Measurements from ENCODE around the gene OR2L5.

DNA sequence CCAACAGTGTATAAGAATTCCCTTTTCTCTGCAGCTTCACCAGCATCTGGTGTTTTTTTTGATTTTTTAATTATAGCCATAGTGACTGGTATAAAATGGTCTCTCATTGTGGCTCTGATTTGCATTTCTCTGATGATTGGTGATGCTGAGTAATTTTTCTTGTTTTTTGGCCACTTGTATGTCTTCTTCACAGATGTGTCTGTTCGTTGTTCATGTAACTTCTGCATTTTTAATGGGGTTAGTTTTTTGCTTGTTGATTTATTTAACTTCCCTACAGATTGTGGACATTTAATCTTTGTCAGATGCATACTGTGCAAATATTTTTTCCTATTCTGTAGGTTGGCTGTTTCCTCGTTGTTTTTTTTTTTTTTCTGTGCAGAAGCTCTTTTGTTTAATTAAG lies 20.5 kb upstream of the OR2L5 start:
- TF ChIP-seq, protein P1, sequence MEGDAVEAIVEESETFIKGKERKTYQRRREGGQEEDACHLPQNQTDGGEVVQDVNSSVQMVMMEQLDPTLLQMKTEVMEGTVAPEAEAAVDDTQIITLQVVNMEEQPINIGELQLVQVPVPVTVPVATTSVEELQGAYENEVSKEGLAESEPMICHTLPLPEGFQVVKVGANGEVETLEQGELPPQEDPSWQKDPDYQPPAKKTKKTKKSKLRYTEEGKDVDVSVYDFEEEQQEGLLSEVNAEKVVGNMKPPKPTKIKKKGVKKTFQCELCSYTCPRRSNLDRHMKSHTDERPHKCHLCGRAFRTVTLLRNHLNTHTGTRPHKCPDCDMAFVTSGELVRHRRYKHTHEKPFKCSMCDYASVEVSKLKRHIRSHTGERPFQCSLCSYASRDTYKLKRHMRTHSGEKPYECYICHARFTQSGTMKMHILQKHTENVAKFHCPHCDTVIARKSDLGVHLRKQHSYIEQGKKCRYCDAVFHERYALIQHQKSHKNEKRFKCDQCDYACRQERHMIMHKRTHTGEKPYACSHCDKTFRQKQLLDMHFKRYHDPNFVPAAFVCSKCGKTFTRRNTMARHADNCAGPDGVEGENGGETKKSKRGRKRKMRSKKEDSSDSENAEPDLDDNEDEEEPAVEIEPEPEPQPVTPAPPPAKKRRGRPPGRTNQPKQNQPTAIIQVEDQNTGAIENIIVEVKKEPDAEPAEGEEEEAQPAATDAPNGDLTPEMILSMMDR (IDR thresholded peaks at IDR 0.05): no peak
- no peak for TF ChIP-seq EZH2 (IDR thresholded peaks at IDR 0.05)
